ENCODE measurements around the gene RHO. TPM values are rescaled to one million over a fixed set of nuclear protein-coding genes. Genes with fewer than 3 reads are reported as not detected.
"Not testable (repeated sequence)": the region's sequence is repeated elsewhere in the genome, so short reads cannot be mapped to it uniquely, and the experiment has no call there.

RHO gene
- polyA plus RNA-seq, 1 of the 3 experiments (the other 2 are of a cell fraction): not detected

GRCh38 chr3:129492691-129493090 is 35.7 kb upstream of the RHO start:
- DNase-seq: no peak
- Histone ChIP-seq H3K4me2 (no peak overlapping the region), H3K27me3 (ENCODE audit: insufficient read depth) (no peaks in the 10 kb centered on the region), H3K79me2 (ENCODE audit: insufficient read depth) (no peaks in the 10 kb centered on the region), H3K9me3 (no peaks in the 10 kb centered on the region), H3K4me3 (ENCODE audit: low read depth in 2 of 2, low read length in 1 of 2) (no peak overlapping the region), H4K20me1 (ENCODE audit: insufficient read depth) (no peaks in the 10 kb centered on the region), H3K4me1 (ENCODE audit: control insufficient read depth in 1 of 2, insufficient read depth in 2 of 2, low read depth in 1 of 2, low read length in 1 of 2) (peaks cover 0 to 10% of the 10 kb centered on the region in 2 experiments; a peak in 1 of 4 replicates), H3K27ac (ENCODE audit: low read depth in 2 of 2, low read length in 1 of 2) (no peak overlapping the region), H3K36me3 (replicated peaks in 1 of 2; ENCODE audit: control insufficient read depth in 1 of 2, insufficient read depth in 2 of 2, low read length in 1 of 2) (peaks cover 6 to 11% of the 10 kb centered on the region in 2 experiments), H3K9ac (no peak overlapping the region), H3F3A (replicated peaks; ENCODE audit: insufficient read depth) (peaks cover 6% of the 10 kb centered on the region), H2AFZ (ENCODE audit: low read depth) (no peak overlapping the region), H3K9me2 (no peaks in the 10 kb centered on the region)
- 88% methylated on average over 4 of the region's 4 CpGs for WGBS (ENCODE audit: low lambda C conversion rate)
- POLR2A ChIA-PET: no interaction called here
- CTCF ChIA-PET: interaction anchor here (1.1 to 1.4 kb wide), 5 partner anchors 10 to 441 kb away, joined by 3 to 5 read pairs (median 4); no protein-coding TSS in a partner anchor
- TF ChIP-seq TEAD4 (IDR thresholded peaks at IDR 0.05; ENCODE audit: borderline replicate concordance, insufficient read depth) (no peak), RXRA (IDR thresholded peaks at IDR 0.05; ENCODE audit: borderline replicate concordance, low read depth) (no peak)

GRCh38 chr3:129493206-129493605 is 35.2 kb upstream of the RHO start:
- no peak overlapping the region for H3K4me3 ChIP-seq (ENCODE audit: low read depth in 2 of 2, low read length in 1 of 2)
- H3K27ac ChIP-seq (ENCODE audit: low read depth in 2 of 2, low read length in 1 of 2): no peak overlapping the region
- H3K9me3 ChIP-seq: no peaks in the 10 kb centered on the region
- H3K27me3 ChIP-seq (ENCODE audit: insufficient read depth): no peaks in the 10 kb centered on the region
- no peaks in the 10 kb centered on the region for H3K79me2 ChIP-seq (ENCODE audit: insufficient read depth)
- H2AFZ ChIP-seq (ENCODE audit: low read depth): no peak overlapping the region
- peaks cover 0 to 10% of the 10 kb centered on the region in 2 experiments; a peak in 1 of 4 replicates for H3K4me1 ChIP-seq (ENCODE audit: control insufficient read depth in 1 of 2, insufficient read depth in 2 of 2, low read depth in 1 of 2, low read length in 1 of 2)
- TF ChIP-seq ELF1 (IDR thresholded peaks at IDR 0.05) (no peak), MEF2A (IDR thresholded peaks at IDR 0.05; ENCODE audit: borderline replicate concordance, low read depth) (no peak)
- WGBS (ENCODE audit: low lambda C conversion rate): 97% methylated on average over 4 of the region's 4 CpGs
- H3F3A ChIP-seq (replicated peaks; ENCODE audit: insufficient read depth): peaks cover 6% of the 10 kb centered on the region
- H3K9me2 ChIP-seq: no peaks in the 10 kb centered on the region
- DNase-seq: no peak
- no peak overlapping the region for H3K4me2 ChIP-seq
- H3K36me3 ChIP-seq (replicated peaks in 1 of 2; ENCODE audit: control insufficient read depth in 1 of 2, insufficient read depth in 2 of 2, low read length in 1 of 2): peaks cover 6 to 11% of the 10 kb centered on the region in 2 experiments
- H4K20me1 ChIP-seq (ENCODE audit: insufficient read depth): no peaks in the 10 kb centered on the region
- CTCF ChIA-PET: interaction anchor here (1.1 to 1.4 kb wide), 5 partner anchors 10 to 441 kb away, joined by 3 to 5 read pairs (median 4); no protein-coding TSS in a partner anchor
- H3K9ac ChIP-seq: no peak overlapping the region
- POLR2A ChIA-PET: no interaction called here

- H3F3A ChIP-seq (replicated peaks; ENCODE audit: insufficient read depth); H3K9me3 ChIP-seq; CTCF ChIA-PET; H3K79me2 ChIP-seq (ENCODE audit: insufficient read depth); H2AFZ ChIP-seq (ENCODE audit: low read depth); H3K4me3 ChIP-seq (ENCODE audit: low read depth in 2 of 2, low read length in 1 of 2); H4K20me1 ChIP-seq (ENCODE audit: insufficient read depth); H3K9ac ChIP-seq; POLR2A ChIA-PET; H3K27me3 ChIP-seq (ENCODE audit: insufficient read depth); H3K9me2 ChIP-seq; DNase-seq: not testable (repeated sequence)
- H3K36me3 ChIP-seq (replicated peaks in 1 of 2; ENCODE audit: control insufficient read depth in 1 of 2, insufficient read depth in 2 of 2, low read length in 1 of 2): peaks cover 6 to 11% of the 10 kb centered on the region in 2 experiments
- WGBS (ENCODE audit: low lambda C conversion rate): 89% methylated on average over 5 of the region's 5 CpGs
- peak overlapping the region; percentile 27; the same call in 1 of the 2 replicates for H3K4me2 ChIP-seq
- peaks cover 0 to 13% of the 10 kb centered on the region in 2 experiments; a peak in 1 of 4 replicates for H3K4me1 ChIP-seq (ENCODE audit: control insufficient read depth in 1 of 2, insufficient read depth in 2 of 2, low read depth in 1 of 2, low read length in 1 of 2)
- peak overlapping the region in 1 of 2 experiments; percentile 84; a peak in 2 of 4 replicates for H3K27ac ChIP-seq (ENCODE audit: low read depth in 2 of 2, low read length in 1 of 2)
These were observed 33.9 kb upstream of the RHO start for GRCh38 chr3:129494499-129494898.

- DNase-seq; POLR2A ChIA-PET; H3K9me2 ChIP-seq; H3K4me3 ChIP-seq (ENCODE audit: low read depth in 2 of 2, low read length in 1 of 2); CTCF ChIA-PET; H3F3A ChIP-seq (replicated peaks; ENCODE audit: insufficient read depth); H3K9ac ChIP-seq; H4K20me1 ChIP-seq (ENCODE audit: insufficient read depth); H3K9me3 ChIP-seq; H3K79me2 ChIP-seq (ENCODE audit: insufficient read depth); H3K27me3 ChIP-seq (ENCODE audit: insufficient read depth): not testable (repeated sequence)
- peak overlapping the region; percentile 22 to 84; a peak in 3 of 4 replicates for H3K27ac ChIP-seq (ENCODE audit: low read depth in 2 of 2, low read length in 1 of 2)
- TF ChIP-seq JUND (IDR thresholded peaks at IDR 0.05) (peak; percentile 49; the same call in 1 of the 2 replicates), FOSL2 (IDR thresholded peaks at IDR 0.05; ENCODE audit: borderline replicate concordance, low read depth) (peak; percentile 47; the same call in 1 of the 2 replicates), RXRA (IDR thresholded peaks at IDR 0.05; ENCODE audit: borderline replicate concordance, low read depth) (peak; percentile 41; the same call in 1 of the 2 replicates)
- peaks cover 6 to 11% of the 10 kb centered on the region in 2 experiments for H3K36me3 ChIP-seq (replicated peaks in 1 of 2; ENCODE audit: control insufficient read depth in 1 of 2, insufficient read depth in 2 of 2, low read length in 1 of 2)
- WGBS (ENCODE audit: low lambda C conversion rate): 55% methylated on average over 8 of the region's 10 CpGs
- H3K4me2 ChIP-seq: peak overlapping the region; percentile 27; the same call in 1 of the 2 replicates
- peak overlapping the region; percentile 37; the same call in 1 of the 2 replicates for H2AFZ ChIP-seq (ENCODE audit: low read depth)
- peaks cover 0 to 13% of the 10 kb centered on the region in 2 experiments; a peak in 1 of 4 replicates for H3K4me1 ChIP-seq (ENCODE audit: control insufficient read depth in 1 of 2, insufficient read depth in 2 of 2, low read depth in 1 of 2, low read length in 1 of 2)
These were observed 33.3 kb upstream of the RHO start for GRCh38 chr3:129495006-129495639.

GRCh38 chr3:129497876-129498275 is 30.6 kb upstream of the RHO start:
- CTCF ChIA-PET: not testable (repeated sequence)
- WGBS (ENCODE audit: low lambda C conversion rate): 99% methylated on average over 2 of the region's 2 CpGs

More at GRCh38 chr3:129497876-129498275, 30.6 kb upstream of the RHO start:
- Histone ChIP-seq H3K36me3 (replicated peaks in 1 of 2; ENCODE audit: control insufficient read depth in 1 of 2, insufficient read depth in 2 of 2, low read length in 1 of 2) (peaks cover 6 to 12% of the 10 kb centered on the region in 2 experiments), H3K4me1 (ENCODE audit: control insufficient read depth in 1 of 2, insufficient read depth in 2 of 2, low read depth in 1 of 2, low read length in 1 of 2) (peaks cover under 1 to 13% of the 10 kb centered on the region in 2 experiments; a peak in 2 of 4 replicates)
- DNase-seq; H3K9me2 ChIP-seq; H3K4me3 ChIP-seq (ENCODE audit: low read depth in 2 of 2, low read length in 1 of 2); H3K27me3 ChIP-seq (ENCODE audit: insufficient read depth); H3K4me2 ChIP-seq; H3K27ac ChIP-seq (ENCODE audit: low read depth in 2 of 2, low read length in 1 of 2); H3F3A ChIP-seq (replicated peaks; ENCODE audit: insufficient read depth); H3K79me2 ChIP-seq (ENCODE audit: insufficient read depth); POLR2A ChIA-PET; H2AFZ ChIP-seq (ENCODE audit: low read depth); H4K20me1 ChIP-seq (ENCODE audit: insufficient read depth); H3K9ac ChIP-seq; H3K9me3 ChIP-seq: not testable (repeated sequence)
